WTC11 (cell line): ENCODE data around the gene C1QTNF12. TPM values are rescaled to one million over a fixed set of nuclear protein-coding genes. Genes with fewer than 3 reads are reported as not detected.

Source experiments
- ATAC-seq: fragments of 200-7000 bp; cut with Tn5 transposase; 2 replicates; pipeline ENCODE4 v1.10.0; 2021; ENCODE audit warnings: mild to moderate bottlenecking, moderate library complexity
- CTCF ChIA-PET: fragments of 300-600 bp; sonication (Branson Sonifier 250); formaldehyde crosslinking; loops from one replicate; lab custom pipeline; 2021; ENCODE audit warnings: antibody characterized with exemption; lab: Charles Lee
- POLR2A ChIA-PET: fragments of 350-600 bp; sonication (Branson Sonifier 250); formaldehyde crosslinking; loops from one replicate; lab custom pipeline; 2021; ENCODE audit warnings: antibody characterized with exemption; lab: Charles Lee
- DNase-seq: peaks from one replicate; pipeline ENCODE4 v3.0.0; 2021; ENCODE audit warnings: low spot score
- H3K27ac Mint-ChIP-seq: 2 replicates; pipeline ENCODE4 v1.8.0; 2021; ENCODE audit warnings: mixed read lengths
- H3K27me3 Mint-ChIP-seq: 2 replicates; pipeline ENCODE4 v1.8.0; 2021; ENCODE audit warnings: low read depth, mild to moderate bottlenecking, moderate library complexity, mixed read lengths
- H3K36me3 Mint-ChIP-seq: 2 replicates; pipeline ENCODE4 v1.8.0; 2021; ENCODE audit warnings: mixed read lengths
- H3K4me1 Mint-ChIP-seq: 2 replicates; pipeline ENCODE4 v1.8.0; 2022; ENCODE audit warnings: mixed read lengths
- H3K4me3 Mint-ChIP-seq: 2 replicates; pipeline ENCODE4 v1.8.0; 2021; ENCODE audit warnings: mild to moderate bottlenecking, moderate library complexity, mixed read lengths
- H3K9me3 Mint-ChIP-seq: 2 replicates; pipeline ENCODE4 v1.8.0; 2021; ENCODE audit warnings: mixed read lengths
- FOXK1 ChIP-seq: sonication (generic); formaldehyde crosslinking; IDR thresholded peaks from 2 replicates; pipeline ENCODE4 v1.8.0; 2022; ENCODE audit warnings: mild to moderate bottlenecking, moderate library complexity, missing genetic modification reagents
- GABPB1 ChIP-seq: sonication (generic); formaldehyde crosslinking; IDR thresholded peaks from 2 replicates; pipeline ENCODE4 v1.8.1; 2023; ENCODE audit warnings: mild to moderate bottlenecking, missing genetic modification reagents
- NFE2L1 ChIP-seq: sonication (generic); formaldehyde crosslinking; IDR thresholded peaks from 2 replicates; pipeline ENCODE4 v1.8.1; 2023; ENCODE audit warnings: missing genetic modification reagents
- OVOL2 ChIP-seq: fragments of 250-450 bp; sonication (Bioruptor Pico); IDR thresholded peaks from 2 replicates; pipeline ENCODE4 v1.9.0; 2021; ENCODE audit warnings: mild to moderate bottlenecking, borderline replicate concordance
- TP53 ChIP-seq: sonication (generic); formaldehyde crosslinking; IDR thresholded peaks from 2 replicates; pipeline ENCODE4 v1.8.1; 2023; ENCODE audit warnings: mild to moderate bottlenecking, missing genetic modification reagents
- ZNF396 ChIP-seq: fragments of 250-450 bp; sonication (Bioruptor Pico); IDR thresholded peaks from 2 replicates; pipeline ENCODE4 v1.8.0; 2021; ENCODE audit warnings: mild to moderate bottlenecking, moderate library complexity, borderline replicate concordance
- total RNA-seq: library from RNA; stranded (reverse); gene quantifications from 3 replicates; pipeline ENCODE4 v1.2.3, GENCODE V29; 2021
- TF ChIP-seq, protein P1 (sequence below): fragments of 250-450 bp; sonication (Bioruptor Pico); IDR thresholded peaks from 2 replicates; pipeline ENCODE4 v1.9.0; 2021; ENCODE audit warnings: moderate library complexity, mild to moderate bottlenecking, inconsistent platforms, borderline replicate concordance
- TF ChIP-seq, protein P2 (sequence below): sonication (generic); formaldehyde crosslinking; conservative IDR thresholded peaks from 2 replicates; pipeline ENCODE4 v1.8.1; 2023; ENCODE audit warnings: mild to moderate bottlenecking, low read depth, missing genetic modification reagents, moderate library complexity
- TF ChIP-seq, protein P3 (sequence below): sonication (generic); formaldehyde crosslinking; IDR thresholded peaks from 2 replicates; pipeline ENCODE4 v1.8.0; 2023; ENCODE audit warnings: missing genetic modification reagents
- TF ChIP-seq, protein P4 (sequence below): sonication (generic); formaldehyde crosslinking; IDR thresholded peaks from 2 replicates; pipeline ENCODE4 v1.8.1; 2022; ENCODE audit warnings: mild to moderate bottlenecking, moderate library complexity, missing genetic modification reagents

C1QTNF12 gene
- total RNA-seq, 1 experiment from 2014 or later, result 10.3 TPM

DNA sequence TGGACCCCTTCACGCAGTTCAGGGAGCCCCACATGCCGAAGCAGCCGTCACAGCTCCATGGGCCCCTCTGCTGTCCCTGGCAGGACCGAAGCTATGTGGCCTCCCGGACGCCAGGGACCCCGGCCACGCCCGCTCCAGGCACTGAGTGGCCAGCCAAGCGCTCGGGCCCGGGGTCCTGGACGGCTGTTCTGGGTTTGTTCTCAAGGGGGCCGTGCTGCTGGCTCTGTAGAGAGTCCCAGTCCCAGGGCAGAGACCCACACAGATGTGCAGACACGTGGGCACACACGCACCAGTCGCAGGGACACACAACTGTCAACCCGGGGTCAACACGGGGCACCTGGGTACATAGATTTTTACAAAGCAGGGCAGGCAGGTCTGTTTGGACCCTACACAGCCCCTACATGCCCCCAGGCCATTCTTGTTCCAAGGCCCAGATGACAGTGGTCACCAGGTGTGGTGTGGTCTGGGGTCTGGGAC is 7.8 kb downstream of the C1QTNF12 start:
- H3K27ac Mint-ChIP-seq, result no peak overlapping the region
- H3K27me3 Mint-ChIP-seq, result no peaks in the 10 kb centered on the region
- POLR2A ChIA-PET, result interaction anchor here (0.8 kb wide), 1 partner anchor 18 kb away, joined by 3 read pairs; no protein-coding TSS in a partner anchor
- ATAC-seq (no peak), DNase-seq (no peak)
- no peaks in the 10 kb centered on the region for H3K4me1 Mint-ChIP-seq
- CTCF ChIA-PET, result interaction anchor here (0.9 to 1.4 kb wide), 4 partner anchors 53 to 175 kb away, joined by 3 to 4 read pairs (median 4); partner anchors contain the start of gene TTLL10
- no peaks in the 10 kb centered on the region for H3K9me3 Mint-ChIP-seq
- peaks cover under 1% of the 10 kb centered on the region; the same call in 1 of the 2 replicates for H3K36me3 Mint-ChIP-seq
- no peak for TF ChIP-seq FOXK1 (CRISPR knock-in tag)
- TF ChIP-seq, protein P1, sequence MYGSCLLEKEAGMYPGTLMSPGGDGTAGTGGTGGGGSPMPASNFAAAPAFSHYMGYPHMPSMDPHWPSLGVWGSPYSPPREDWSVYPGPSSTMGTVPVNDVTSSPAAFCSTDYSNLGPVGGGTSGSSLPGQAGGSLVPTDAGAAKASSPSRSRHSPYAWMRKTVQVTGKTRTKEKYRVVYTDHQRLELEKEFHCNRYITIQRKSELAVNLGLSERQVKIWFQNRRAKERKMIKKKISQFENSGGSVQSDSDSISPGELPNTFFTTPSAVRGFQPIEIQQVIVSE (CRISPR knock-in tag), result no peak
- TF ChIP-seq, protein P2, sequence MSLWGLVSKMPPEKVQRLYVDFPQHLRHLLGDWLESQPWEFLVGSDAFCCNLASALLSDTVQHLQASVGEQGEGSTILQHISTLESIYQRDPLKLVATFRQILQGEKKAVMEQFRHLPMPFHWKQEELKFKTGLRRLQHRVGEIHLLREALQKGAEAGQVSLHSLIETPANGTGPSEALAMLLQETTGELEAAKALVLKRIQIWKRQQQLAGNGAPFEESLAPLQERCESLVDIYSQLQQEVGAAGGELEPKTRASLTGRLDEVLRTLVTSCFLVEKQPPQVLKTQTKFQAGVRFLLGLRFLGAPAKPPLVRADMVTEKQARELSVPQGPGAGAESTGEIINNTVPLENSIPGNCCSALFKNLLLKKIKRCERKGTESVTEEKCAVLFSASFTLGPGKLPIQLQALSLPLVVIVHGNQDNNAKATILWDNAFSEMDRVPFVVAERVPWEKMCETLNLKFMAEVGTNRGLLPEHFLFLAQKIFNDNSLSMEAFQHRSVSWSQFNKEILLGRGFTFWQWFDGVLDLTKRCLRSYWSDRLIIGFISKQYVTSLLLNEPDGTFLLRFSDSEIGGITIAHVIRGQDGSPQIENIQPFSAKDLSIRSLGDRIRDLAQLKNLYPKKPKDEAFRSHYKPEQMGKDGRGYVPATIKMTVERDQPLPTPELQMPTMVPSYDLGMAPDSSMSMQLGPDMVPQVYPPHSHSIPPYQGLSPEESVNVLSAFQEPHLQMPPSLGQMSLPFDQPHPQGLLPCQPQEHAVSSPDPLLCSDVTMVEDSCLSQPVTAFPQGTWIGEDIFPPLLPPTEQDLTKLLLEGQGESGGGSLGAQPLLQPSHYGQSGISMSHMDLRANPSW, result no peak
- no peak for TF ChIP-seq ZNF396
- TF ChIP-seq OVOL2, result no peak
- TF ChIP-seq, protein P3, sequence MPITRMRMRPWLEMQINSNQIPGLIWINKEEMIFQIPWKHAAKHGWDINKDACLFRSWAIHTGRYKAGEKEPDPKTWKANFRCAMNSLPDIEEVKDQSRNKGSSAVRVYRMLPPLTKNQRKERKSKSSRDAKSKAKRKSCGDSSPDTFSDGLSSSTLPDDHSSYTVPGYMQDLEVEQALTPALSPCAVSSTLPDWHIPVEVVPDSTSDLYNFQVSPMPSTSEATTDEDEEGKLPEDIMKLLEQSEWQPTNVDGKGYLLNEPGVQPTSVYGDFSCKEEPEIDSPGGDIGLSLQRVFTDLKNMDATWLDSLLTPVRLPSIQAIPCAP (CRISPR knock-in tag), result no peak
- TF ChIP-seq NFE2L1 (CRISPR knock-in tag), result no peak
- TF ChIP-seq, protein P4, sequence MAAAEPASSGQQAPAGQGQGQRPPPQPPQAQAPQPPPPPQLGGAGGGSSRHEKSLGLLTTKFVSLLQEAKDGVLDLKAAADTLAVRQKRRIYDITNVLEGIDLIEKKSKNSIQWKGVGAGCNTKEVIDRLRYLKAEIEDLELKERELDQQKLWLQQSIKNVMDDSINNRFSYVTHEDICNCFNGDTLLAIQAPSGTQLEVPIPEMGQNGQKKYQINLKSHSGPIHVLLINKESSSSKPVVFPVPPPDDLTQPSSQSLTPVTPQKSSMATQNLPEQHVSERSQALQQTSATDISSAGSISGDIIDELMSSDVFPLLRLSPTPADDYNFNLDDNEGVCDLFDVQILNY (CRISPR knock-in tag), result no peak
- H3K4me3 Mint-ChIP-seq, result no peak overlapping the region

DNA sequence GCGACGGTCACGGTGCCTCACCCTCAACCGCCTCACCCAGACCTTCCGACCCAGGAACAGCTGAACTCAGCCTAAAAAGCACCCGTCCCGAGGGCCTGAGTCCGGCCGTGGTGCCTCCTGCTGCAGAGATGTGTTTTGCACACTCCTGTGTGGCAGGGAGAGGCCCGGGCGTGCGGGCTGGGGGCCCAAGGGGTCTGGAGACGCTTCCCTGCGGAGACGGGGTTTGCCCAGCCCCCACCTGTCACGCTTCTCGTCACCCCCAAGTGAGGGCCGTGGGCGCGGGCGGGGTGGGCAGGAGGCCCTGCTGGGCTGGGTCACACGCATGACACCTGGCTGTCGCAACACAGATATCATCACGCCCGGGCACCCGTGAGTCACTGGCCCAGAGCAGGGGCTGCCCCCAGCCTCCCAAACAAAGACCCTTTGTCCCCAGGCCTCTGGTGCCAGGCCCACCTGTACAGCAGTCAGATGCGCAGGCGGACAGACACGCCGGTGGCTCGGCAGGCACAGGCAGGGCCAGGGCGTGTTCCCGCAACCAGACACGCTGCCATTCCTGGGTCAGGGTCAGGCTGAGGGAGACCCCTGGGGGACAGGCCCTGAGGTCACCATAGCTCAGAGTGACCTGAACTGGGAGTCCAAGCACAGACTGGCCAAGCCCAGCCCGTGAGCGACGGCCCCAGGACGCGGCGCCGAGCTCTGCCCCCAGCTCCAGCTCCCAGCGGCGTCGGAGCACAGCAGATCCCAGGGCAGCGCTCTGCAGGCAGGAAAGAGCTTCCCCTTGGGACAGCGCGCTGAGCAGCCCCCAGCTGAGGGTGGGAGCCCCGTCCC is 8.4 kb downstream of the C1QTNF12 start:
- Mint-ChIP-seq H3K36me3 (peaks cover 5% of the 10 kb centered on the region), H3K27ac (no peak overlapping the region), H3K27me3 (no peaks in the 10 kb centered on the region), H3K9me3 (peaks cover 3% of the 10 kb centered on the region; the same call in 1 of the 2 replicates), H3K4me3 (no peak overlapping the region), H3K4me1 (peaks cover 3% of the 10 kb centered on the region)
- DNase-seq (no peak), ATAC-seq (no peak)
- POLR2A ChIA-PET, result interaction anchor here (0.9 kb wide), 1 partner anchor 22 kb away, joined by 4 read pairs; no protein-coding TSS in a partner anchor
- CTCF ChIA-PET, result interaction anchor here (0.9 to 2.3 kb wide), 5 partner anchors 13 to 174 kb away, joined by 3 to 9 read pairs (median 4); partner anchors contain the start of gene TTLL10
- TF ChIP-seq, protein P4 (CRISPR knock-in tag), result no peak; the same call in 1 of the 2 replicates
- peak; percentile 84 for TF ChIP-seq GABPB1

DNA sequence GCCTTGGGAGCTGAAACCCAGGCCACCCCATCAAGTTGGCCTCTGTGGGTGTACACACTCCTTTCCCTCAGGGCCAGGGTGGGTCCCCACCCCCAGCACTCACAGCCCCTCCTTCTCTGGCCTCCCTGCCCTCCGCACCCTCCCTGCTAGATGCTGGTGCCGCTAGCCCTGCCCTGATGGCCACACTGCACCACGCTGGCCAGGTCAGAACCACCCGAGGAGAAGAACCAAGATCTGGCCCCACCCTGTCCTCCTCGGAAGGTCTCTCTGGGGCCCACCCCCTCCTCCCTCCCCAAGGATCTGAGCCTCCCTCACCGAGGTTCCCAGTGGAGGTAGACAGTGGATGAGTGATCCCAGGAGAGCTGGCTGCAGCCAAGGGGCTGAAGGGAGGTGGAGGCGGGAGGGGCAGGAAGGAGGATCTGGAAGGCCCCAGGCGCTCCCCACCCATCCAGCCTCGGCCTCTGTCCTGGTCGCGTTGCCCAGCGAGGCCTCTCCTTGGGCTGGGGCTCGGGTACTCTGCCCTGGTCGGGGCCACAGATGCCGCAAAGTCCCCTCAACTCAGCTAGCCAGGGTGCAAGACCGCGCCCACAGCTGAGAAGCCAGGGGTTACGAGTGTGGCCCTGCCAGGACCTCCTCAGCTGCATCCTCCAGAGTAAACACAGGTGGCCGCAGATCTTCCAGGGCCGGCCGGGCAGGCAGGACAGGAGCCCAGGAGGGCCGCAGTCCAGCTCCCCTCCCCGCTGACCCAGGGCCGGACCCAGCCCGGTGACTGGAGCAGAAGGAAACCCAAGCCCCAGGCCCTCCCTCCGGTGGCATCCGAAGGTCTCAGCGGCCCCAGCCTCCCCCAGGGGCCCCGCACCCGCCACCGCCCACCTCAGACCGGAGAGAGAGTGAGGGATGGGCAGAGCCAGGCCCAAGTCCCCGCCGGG is 9.3 kb downstream of the C1QTNF12 start:
- H3K4me1 Mint-ChIP-seq, result peaks cover 3% of the 10 kb centered on the region
- H3K4me3 Mint-ChIP-seq, result no peak overlapping the region
- no peak for DNase-seq
- ChIA-PET POLR2A (interaction anchor here (0.6 to 0.9 kb wide), 2 partner anchors 21 to 51 kb away, joined by 4 read pairs; no protein-coding TSS in a partner anchor), CTCF (interaction anchor here (0.8 to 2.3 kb wide), 7 partner anchors 10 to 116 kb away, joined by 3 to 9 read pairs (median 4); partner anchors contain the start of genes C1QTNF12, TTLL10 and UBE2J2)
- no peak for ATAC-seq
- H3K9me3 Mint-ChIP-seq, result peaks cover 3% of the 10 kb centered on the region; the same call in 1 of the 2 replicates
- H3K27me3 Mint-ChIP-seq, result no peaks in the 10 kb centered on the region
- no peak for TF ChIP-seq TP53 (CRISPR knock-in tag)
- H3K27ac Mint-ChIP-seq, result no peak overlapping the region
- H3K36me3 Mint-ChIP-seq, result peaks cover 5% of the 10 kb centered on the region
